HG03097 (cell line): Measurements from ENCODE around the gene PMEPA1.
A peak's percentile ranks its signal among the peaks of the same experiment; 100 is the strongest.
"Not testable (repeated sequence)": the region's sequence is repeated elsewhere in the genome, so short reads cannot be mapped to it uniquely, and the experiment has no call there.

Experiments
- ATAC-seq: cut with Tn5 transposase; IDR thresholded peaks from one replicate; pipeline ENCODE4 v1.9.1; 2021; ENCODE audit not compliant: unreplicated experiment, low FRiP score

Gene PMEPA1

GRCh38 chr20:57628962-57629308, 80.9 kb downstream of the PMEPA1 start:
- not testable (repeated sequence) for ATAC-seq

GRCh38 chr20:57628047-57628961, 81.5 kb downstream of the PMEPA1 start:
- ATAC-seq = no peak

GRCh38 chr20:57627339-57627738, 82.5 kb downstream of the PMEPA1 start:
- no peak for ATAC-seq

GRCh38 chr20:57625978-57626377, 83.8 kb downstream of the PMEPA1 start:
- ATAC-seq = no peak

GRCh38 chr20:57625181-57625958, 84.4 kb downstream of the PMEPA1 start:
- ATAC-seq = no peak

- ATAC-seq = no peak
Measured at GRCh38 chr20:57624124-57624523, 85.7 kb downstream of the PMEPA1 start.

- ATAC-seq = no peak
Measured at GRCh38 chr20:57622579-57623381, 87.0 kb downstream of the PMEPA1 start.

GRCh38 chr20:57622201-57622570, 87.6 kb downstream of the PMEPA1 start:
- no peak for ATAC-seq

GRCh38 chr20:57621421-57622200, 88.2 kb downstream of the PMEPA1 start:
- no peak for ATAC-seq

- no peak for ATAC-seq
Measured at GRCh38 chr20:57620999-57621398, 88.8 kb downstream of the PMEPA1 start.

- peak; percentile 43 for ATAC-seq
Measured at GRCh38 chr20:57620274-57620990, 89.4 kb downstream of the PMEPA1 start, which contains the start of gene ZBP1. TSS of gene ZBP1 (minus strand) at chr20:57620426. CDS start at chr20:57620295, 131 bp downstream.

GRCh38 chr20:57619051-57619831, 90.6 kb downstream of the PMEPA1 start:
- peak; percentile 48 for ATAC-seq

- no peak for ATAC-seq
Measured at GRCh38 chr20:57618764-57619050, 91.1 kb downstream of the PMEPA1 start.

GRCh38 chr20:57618091-57618763, 91.6 kb downstream of the PMEPA1 start:
- ATAC-seq = no peak

- ATAC-seq = no peak
Measured at GRCh38 chr20:57617079-57617795, 92.6 kb downstream of the PMEPA1 start.

GRCh38 chr20:57616143-57616951, 93.5 kb downstream of the PMEPA1 start:
- no peak for ATAC-seq

GRCh38 chr20:57615445-57615811, 94.4 kb downstream of the PMEPA1 start:
- no peak for ATAC-seq
